BJ (cell line): ENCODE results near the gene SLC4A7. TPM values are rescaled to one million over a fixed set of nuclear protein-coding genes. Genes with fewer than 3 reads are reported as not detected.

ENCODE experiments used
- CTCF ChIA-PET: fragments of 350-600 bp; formaldehyde crosslinking; extraction: SDS; loops from one replicate; lab custom pipeline; 2021; ENCODE audit warnings: antibody characterized with exemption, inconsistent platforms; lab: Yijun Ruan, JAX
- POLR2A ChIA-PET: fragments of 300-600 bp; sonication (Branson Sonifier 250); formaldehyde crosslinking; extraction: SDS; loops from one replicate; lab custom pipeline; 2021; ENCODE audit warnings: antibody characterized with exemption; lab: Charles Lee
- DNase-seq: peaks from one replicate; pipeline ENCODE4 v3.0.0-alpha.2; 2011; ENCODE audit warnings: low read depth
- H3K27me3 ChIP-seq: 2 replicates; pipeline ENCODE4 v1.6.0; 2011; ENCODE audit warnings: low read length; ENCODE audit not compliant: control insufficient read depth, insufficient read depth
- H3K36me3 ChIP-seq: 2 replicates; pipeline ENCODE4 v1.5.1; 2011; ENCODE audit warnings: low read length; ENCODE audit not compliant: control insufficient read depth, insufficient read depth
- H3K4me3 ChIP-seq: 2 replicates; pipeline ENCODE4 v1.5.1; 2011; ENCODE audit warnings: low read depth, mild to moderate bottlenecking, control low read depth, low read length
- CTCF ChIP-seq: IDR thresholded peaks from 2 replicates; pipeline ENCODE4 v1.5.1; 2011; ENCODE audit warnings: low read depth, mild to moderate bottlenecking, control low read depth, inconsistent platforms, low read length, moderate library complexity; ENCODE audit not compliant: insufficient read depth
- polyA plus RNA-seq: library from polyadenylated mRNA; depleted of rRNA; stranded (reverse); fragments of >200 nt; gene quantifications from 2 replicates; pipeline ENCODE4 v1.2.3, GENCODE V29; 2011

The SLC4A7 gene
- polyA plus RNA-seq, 1 experiment = 15.4 TPM

GRCh38 chr3:27509376-27509775 lies 25.2 kb upstream of the SLC4A7 start:
- CTCF ChIA-PET = no interaction called here
- TF ChIP-seq CTCF = no peak
- H3K27me3 ChIP-seq = no peaks in the 10 kb centered on the region
- no peak for DNase-seq
- H3K36me3 ChIP-seq = no peaks in the 10 kb centered on the region
- POLR2A ChIA-PET = no interaction called here
- no peak overlapping the region for H3K4me3 ChIP-seq

DNA sequence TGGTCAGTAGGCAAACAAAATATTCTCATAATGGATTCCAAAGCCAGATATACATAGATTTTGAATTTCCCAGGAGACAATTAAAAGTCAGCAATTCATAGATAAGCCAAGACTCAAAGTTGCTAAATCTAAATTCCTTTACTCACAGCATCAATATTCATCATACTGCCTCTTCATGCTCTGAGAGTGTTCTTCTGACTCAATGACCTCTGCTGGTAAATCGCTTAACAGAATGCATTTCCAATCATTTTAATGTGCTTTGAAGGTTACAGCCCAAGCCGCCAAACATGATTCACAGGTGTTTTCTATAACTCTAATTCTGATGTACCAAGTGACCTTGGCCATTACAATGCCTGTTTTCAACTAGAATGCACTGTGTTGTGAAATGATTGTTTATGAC lies 24.2 kb upstream of the SLC4A7 start:
- Histone ChIP-seq H3K27me3 (no peaks in the 10 kb centered on the region), H3K4me3 (no peak overlapping the region), H3K36me3 (no peaks in the 10 kb centered on the region)
- DNase-seq = no peak
- no peak for TF ChIP-seq CTCF
- POLR2A ChIA-PET = no interaction called here
- CTCF ChIA-PET = no interaction called here

DNA sequence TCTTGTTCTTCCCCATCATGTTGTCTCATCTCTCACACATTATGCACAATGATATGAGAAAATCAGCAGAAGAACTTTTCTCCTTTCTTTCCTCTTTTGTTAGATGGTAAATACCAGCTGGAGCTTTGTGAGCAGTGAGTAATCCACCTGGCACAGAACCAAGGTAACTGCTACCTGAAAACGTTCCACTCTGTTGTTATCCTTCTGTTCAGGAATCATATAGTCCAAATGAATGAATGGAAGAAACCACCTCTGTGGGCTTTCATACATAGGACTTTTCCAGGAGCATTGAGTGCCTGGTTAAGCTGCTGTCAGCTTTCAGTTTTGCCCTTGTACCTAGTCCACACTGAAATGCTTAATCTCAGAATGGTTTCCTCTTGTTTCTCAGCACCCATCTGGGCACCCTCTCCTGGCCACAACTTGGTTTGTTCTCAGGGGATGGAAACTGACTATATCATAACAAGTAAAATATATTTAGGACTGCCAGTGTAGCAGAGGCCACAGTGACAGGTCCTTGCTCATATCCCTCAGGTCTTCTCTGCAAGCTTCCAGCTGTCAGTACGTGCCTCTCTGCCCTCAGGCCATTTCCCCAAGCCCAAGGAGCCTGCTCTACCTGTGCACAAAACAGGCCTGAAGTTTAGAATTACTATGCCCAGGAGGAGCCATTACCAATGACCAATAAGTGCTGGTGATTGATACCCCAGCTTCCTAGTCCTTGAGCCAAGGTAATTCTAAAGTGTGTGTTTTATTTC lies 23.5 kb upstream of the SLC4A7 start:
- no peak for DNase-seq
- Histone ChIP-seq H3K27me3 (no peaks in the 10 kb centered on the region), H3K36me3 (no peaks in the 10 kb centered on the region), H3K4me3 (no peak overlapping the region)
- TF ChIP-seq CTCF = no peak
- CTCF ChIA-PET = no interaction called here
- POLR2A ChIA-PET = no interaction called here

DNA sequence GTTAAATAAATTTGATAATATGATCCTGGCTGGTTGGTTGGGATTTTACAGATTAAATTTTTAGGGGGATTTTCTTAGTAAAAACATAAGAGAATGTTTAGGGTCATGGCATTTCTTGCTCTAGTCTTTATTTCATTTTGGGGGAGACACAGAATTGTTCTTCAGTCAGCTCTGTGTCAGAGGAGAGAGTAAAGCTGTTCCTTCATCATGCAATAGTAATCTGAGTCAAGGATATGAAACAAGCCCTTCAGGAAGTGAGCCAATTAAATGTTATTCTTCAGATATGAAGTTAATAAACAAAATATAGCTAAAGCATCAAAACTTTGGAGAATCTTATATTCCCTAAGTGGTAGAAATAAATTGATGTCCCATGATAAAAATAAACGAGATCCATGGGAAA lies 22.9 kb upstream of the SLC4A7 start:
- ChIA-PET CTCF (no interaction called here), POLR2A (no interaction called here)
- Histone ChIP-seq H3K4me3 (no peak overlapping the region), H3K36me3 (no peaks in the 10 kb centered on the region), H3K27me3 (no peaks in the 10 kb centered on the region)
- TF ChIP-seq CTCF = no peak
- no peak for DNase-seq

DNA sequence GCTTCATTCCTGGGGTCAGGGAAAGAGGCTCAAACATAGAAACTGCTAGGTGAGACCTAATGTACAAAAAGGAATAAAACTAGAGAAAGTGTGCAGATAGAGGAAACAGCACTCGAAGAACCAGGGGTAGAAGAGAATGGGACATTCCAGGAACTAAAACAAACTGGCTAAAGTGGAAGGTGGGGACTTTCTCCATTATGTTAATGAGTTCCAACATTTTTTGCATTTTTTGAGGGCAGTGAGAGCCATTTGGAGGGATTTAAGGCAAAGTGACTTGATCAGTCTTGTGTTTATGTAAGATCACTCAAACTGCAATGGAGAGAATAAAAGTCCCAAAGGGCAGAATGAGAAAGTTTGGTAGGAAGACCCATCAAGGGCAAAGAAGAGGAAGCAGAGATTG lies 20.6 kb upstream of the SLC4A7 start:
- ChIA-PET POLR2A (no interaction called here), CTCF (no interaction called here)
- Histone ChIP-seq H3K4me3 (no peak overlapping the region), H3K36me3 (no peaks in the 10 kb centered on the region), H3K27me3 (no peaks in the 10 kb centered on the region)
- no peak for TF ChIP-seq CTCF
- DNase-seq = no peak
